HG03575 (cell line): Measurements from ENCODE around the gene CEP112.

Experiments
- ATAC-seq: cut with Tn5 transposase; IDR thresholded peaks from one replicate; pipeline ENCODE4 v1.9.1; 2021; ENCODE audit not compliant: unreplicated experiment, insufficient number of reproducible peaks, low FRiP score; ENCODE audit errors: extremely low read depth

Gene CEP112

DNA sequence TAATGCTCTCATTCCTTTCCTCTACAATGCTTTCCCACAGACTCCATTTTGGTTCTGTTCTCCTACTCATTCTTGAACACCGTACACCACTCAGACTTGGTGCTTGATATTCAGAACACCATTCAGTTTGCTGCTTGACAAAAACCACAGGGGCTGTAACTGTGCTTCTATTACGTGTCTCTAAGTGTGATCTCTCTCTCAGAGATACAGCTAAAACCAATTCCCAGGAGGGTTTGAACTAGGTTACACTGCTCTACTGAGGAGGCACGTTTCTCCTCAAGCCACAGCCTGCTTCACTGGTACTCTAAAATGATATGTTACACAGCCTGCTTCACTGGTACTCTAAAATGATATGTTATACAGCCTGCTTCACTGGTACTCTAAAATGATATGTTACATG, 175.7 kb downstream of the CEP112 start:
- no peak for ATAC-seq

DNA sequence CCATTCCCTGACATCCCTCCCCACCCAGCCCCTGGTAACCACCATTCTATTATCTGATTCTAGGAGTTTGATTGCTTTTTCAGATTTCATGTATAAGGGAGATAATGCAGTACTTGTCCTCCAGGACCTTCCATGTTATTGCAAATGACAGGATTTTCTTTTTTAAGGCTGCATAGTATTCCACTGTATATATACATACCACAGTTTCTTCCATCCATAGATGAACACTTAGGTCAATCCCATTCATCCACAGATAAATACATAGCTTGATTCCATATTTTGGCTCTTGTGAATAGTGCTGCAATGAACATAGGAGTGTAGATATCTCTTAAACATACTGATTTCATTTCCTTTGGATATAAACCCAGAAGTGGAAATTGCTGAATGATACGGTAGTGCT, 183.3 kb downstream of the CEP112 start:
- no peak for ATAC-seq

DNA sequence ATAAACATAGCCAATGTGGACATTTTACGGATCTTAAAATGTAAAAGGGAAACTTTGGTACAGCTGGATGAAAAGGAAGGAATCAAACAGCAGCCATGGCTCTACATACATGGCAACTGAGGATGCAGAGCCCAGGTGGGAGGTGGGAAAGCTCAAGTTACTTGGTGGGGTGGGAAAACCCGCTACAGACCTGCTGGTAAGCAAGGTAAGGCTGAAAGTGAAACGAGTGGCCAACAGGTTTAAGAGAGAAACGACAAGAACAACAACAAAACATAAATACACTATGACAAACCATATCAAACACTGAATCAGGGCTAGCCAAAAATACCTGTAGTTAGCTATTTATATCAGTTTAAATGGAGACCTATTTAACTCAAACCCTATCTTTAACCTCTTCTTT, 185.3 kb downstream of the CEP112 start:
- no peak for ATAC-seq

DNA sequence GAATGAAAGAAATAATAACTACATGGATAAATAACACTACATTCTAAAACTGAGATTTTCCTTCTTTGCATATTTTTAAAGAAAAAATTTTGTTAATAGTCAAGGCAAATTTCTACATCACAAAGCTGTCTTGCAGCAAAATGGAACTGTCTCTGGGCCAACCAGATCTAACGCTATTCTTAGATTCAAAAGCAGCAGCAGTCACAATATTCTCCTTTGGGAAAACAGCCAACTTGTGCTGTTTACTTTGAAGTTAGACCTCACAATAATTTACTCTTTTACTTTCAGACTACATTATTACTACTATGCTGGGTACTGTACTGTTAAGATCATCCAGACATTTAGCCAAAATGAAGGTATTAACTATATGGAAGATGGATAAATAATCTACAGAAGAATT, 189.1 kb downstream of the CEP112 start:
- ATAC-seq: no peak

DNA sequence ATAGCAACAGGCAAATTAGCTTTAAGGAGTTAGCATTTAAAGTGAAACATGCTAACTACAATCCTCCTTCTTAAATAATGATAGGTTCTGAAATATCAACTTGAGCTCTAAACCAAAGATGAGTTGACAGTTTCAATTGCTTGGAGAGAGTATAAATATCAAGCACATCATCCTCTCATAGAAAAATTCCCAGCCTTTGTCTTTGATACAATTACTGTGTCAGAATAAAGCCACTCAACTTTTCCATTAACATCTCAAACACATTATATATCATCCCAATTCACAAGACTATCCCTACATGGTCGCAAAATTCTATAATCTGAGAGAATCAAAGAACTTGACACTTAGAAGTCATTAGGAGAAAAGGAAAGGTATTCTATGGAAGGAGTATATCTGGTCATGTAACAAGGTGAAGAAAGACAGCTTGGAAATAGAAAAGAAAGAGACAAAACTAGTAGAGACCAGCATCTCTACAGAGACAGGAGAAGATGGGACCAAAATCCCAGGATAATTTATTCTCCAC, 189.8 kb downstream of the CEP112 start:
- no peak for ATAC-seq

DNA sequence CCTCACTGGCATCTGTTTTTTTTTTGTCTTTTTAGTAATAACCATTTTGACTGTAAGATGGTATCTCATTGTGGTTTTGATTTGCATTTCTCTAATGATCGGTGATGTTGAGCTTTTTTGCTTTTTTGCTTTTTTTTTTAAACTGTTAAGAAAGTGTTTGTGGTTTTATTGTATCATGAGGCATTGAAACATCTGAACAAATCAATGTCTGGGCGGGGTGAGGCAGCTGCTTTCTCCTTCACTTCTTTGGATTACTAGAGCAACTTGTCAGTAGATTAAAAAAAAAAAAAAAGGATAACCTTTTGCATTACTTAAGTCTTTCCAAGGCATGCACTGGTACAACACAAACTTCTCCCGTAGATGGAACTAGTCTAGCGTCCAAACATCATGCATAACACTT, 191.7 kb downstream of the CEP112 start:
- ATAC-seq: no peak

DNA sequence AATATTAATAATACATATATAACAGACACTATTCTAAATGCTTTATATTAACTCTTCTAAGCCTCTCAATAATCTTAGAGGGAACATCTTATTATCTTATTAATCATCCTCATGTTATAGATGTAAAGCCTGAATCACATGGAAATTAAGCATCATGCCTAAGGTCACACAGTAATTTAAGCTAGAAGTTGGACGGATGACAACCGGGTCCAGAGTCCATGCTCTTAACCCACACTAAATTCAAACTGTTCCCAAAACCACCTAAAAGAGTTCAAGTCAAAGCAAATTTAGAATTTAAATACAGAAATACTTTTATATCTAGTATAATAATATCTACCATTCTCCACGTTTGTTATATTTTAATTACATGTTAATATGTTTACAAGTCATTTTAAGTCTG, 193.3 kb downstream of the CEP112 start:
- no peak for ATAC-seq

DNA sequence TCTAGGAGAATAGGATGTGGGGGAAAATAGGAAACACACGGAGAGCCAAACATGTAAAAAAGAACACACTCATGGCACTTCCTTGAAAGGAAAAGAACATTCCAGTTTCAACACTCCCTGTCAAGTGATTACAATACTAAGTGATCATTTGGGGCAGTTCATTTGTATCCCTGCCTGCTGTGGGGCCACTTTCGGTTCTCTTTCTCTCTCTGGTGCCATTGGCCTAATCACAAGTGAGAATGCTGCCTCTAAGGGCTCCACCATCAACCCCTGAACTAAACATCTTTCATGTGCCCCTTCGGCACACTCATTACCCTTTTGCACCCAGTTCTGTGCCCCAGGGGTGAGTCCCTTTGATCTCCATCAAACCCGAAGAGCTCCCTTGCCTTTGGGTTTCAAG, 197.3 kb downstream of the CEP112 start:
- ATAC-seq: no peak

DNA sequence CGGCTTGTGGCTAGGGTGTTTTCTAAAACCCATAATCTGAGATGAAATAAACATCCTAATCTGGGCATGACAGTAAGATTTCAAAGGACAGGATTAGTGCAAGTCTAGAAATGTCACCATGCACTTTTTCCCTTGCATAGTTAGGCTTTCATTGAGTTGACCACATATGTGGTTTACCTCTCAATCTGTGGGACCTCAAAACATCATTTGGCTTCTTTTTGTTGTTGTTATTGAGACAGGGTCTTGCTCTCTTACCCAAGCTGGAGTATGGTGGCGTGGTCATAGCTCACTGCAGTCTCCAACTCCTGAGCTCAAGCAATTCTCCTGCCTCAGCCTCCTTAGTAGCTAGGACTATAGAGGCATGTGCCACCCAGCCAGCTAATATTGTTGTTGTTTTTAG, 197.8 kb downstream of the CEP112 start:
- no peak for ATAC-seq

DNA sequence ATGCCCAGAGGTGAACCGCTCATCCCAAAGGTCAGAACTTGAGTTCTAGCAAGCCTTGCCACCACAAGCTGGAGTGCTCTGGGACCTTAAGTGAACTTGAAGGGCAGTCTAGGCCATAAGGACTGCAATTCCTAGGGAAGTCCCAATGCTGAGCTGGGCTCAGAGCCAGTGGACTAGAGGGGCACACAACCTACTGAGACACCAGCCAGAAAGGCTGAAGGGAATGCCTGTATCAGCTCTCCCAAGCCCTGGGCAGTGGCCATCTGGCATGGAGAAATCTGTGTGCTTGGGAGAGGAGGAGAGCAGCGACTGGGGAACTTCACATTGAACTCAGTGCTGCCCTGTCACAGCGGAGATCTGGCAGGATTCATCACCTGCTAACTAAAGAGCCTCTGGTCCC, 201.3 kb downstream of the CEP112 start:
- no peak for ATAC-seq

DNA sequence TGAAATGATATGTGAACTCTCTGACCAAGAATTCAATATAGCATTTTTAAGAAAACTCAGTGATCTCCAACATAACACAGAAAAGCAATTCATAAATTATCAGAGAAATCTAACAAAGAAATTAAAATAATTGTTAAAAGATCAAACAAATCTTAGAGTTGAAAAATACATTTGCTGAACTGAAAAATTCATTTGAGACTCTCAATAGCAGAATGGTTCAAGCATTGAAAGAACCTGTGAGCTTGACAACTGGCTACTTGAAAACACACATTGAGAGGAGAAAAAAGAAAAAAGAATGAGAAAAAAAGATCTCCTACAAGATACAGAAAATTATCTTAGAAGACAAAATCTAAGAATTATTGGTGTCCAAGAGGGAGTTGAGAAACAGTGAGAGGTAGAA, 203.5 kb downstream of the CEP112 start:
- no peak for ATAC-seq

DNA sequence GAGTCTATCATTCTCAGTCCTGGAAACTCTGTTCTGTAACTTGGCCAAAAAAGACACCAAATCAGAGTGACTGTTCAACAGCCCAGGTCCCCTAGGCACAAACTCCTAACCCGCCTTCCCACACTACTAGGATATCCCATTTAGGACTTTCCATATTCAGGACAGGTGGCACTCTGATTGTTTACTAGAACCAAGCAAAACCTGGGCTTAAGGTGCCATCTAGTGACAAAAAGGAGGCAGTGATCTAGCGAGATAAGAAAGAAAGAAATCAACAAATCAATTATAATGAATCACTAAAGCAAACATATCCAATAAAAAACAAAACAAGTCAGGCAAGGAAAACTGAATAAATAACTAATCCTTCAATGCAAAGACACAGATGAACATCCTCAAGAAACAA, 203.9 kb downstream of the CEP112 start:
- ATAC-seq: no peak

DNA sequence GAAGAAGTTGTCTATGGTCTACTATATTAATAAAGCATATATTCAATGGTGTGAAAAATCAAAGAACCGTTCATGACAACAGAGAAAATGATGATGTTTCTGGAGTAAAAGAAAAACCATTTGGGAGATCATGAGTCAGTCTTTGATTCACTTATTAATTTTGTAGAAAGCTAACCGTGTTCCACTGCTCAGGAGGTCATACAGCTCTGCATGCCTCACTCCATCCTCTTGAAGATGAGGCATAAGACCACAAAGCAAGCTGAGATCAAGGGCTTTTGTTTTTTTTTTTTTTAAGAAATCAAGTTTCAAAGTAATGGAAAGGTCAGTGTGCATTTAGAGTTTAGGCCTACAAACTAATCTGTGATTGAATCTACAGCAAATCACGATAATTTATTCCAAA, 206.4 kb downstream of the CEP112 start:
- ATAC-seq: no peak

DNA sequence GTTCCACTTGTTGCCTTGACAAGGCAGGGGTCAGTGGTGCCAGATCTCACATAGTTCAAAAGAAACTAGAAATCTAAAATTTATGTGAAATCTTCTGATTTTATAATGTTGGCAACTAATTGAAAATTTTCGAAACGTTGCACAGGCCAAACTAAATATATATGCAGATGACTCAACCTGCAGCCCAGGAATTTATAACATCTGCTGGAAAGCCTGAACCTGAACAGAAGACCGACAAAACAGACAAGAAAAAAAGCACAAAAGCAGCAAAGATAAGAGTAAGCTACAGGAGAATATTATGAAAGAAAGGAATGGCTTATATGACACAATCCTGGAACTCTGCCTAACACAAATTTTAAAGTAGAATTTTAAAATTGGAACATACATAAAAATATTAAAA, 207.6 kb downstream of the CEP112 start:
- ATAC-seq: no peak

DNA sequence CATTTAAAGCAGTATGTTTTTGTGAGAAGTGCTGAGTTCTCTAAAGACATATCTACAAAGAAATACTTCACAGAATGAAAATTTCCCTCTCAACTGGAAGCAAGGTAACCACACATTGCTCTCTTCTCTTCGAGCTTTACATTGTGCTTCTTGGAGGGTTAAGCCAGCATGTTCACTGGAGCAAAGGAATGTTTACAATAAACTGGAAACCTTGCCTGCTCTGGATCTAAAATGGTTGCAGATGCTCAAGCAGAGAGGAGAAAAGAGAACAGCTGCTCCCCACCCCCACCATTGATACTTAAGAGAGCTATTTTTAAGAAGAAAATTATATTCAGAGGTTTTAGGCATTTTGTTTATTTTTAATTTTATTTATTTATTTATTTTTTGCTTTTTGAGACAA, 213.1 kb downstream of the CEP112 start:
- ATAC-seq: no peak

DNA sequence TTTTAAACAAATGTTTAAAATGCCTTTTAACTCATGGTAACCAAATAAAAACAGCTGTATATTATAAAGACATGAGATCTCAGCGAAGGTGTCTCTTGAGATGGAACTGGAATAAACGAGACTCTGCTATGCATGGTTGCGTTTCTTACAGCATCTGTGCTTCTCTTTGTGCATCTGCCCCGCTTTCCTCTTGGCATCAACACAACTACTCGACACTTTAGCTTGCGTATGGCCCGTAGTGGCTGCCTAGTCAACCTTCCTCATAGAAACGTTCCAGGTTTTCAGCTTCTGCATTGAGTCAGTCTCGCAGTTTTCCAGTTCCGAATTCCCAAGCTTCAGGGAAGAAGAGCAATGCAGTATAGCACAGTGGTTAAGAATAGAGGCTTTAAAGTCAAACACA, 214.9 kb downstream of the CEP112 start:
- no peak for ATAC-seq

DNA sequence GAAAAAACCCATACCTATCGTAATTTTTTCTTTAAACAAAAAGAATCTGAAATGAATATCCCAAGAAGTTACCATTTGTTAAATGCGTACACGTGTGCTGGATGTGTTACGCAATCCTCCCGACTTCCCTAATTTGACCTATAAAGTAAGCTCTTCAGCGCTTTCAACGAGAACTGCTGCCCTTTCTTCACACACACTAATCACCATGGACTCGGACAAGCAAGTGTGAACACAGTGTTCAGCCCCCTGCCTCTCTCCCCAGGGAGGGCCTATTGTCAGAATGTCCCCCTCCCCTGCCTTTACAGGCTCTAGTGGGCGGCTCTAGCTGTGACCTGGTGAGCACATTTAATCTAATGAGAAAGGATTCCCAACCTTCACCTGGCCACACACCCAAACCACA, 216.1 kb downstream of the CEP112 start:
- ATAC-seq: no peak

DNA sequence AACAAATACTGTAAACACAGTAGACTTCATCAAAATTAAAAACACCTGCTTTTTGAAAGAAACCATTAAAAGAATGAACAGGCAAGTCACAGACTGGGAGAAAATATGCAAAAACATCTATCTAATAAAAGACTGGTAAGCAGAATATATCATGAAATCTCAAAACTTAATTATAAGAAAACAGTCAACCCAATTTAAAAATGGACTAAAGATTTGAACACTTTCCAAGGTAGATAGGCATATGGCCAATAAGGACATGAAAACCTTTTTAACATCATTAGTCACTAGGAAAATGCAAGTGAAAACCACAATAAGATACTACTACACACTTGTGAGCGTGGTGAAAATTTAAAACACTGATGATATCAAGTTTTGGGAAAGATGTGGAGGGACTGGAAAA, 218.7 kb downstream of the CEP112 start:
- ATAC-seq: no peak

DNA sequence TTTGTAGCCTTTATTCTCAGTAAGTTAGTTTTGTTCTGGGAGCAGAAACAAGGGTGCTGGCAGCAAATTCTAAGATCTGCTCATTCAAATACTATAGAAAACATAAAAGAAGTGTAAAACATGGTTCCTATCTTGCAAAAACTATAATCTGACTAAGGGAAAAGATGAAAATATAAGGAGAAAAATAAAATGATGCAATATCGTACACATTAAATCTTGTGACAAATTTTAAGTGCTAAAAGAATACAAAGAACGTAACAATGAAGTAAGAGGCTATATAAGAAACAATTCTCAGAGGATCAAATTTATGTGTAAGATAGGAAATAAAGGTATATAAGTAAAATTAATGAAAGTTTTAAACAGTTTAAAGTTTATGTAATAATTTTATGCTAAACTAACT, 224.6 kb downstream of the CEP112 start:
- ATAC-seq: no peak

DNA sequence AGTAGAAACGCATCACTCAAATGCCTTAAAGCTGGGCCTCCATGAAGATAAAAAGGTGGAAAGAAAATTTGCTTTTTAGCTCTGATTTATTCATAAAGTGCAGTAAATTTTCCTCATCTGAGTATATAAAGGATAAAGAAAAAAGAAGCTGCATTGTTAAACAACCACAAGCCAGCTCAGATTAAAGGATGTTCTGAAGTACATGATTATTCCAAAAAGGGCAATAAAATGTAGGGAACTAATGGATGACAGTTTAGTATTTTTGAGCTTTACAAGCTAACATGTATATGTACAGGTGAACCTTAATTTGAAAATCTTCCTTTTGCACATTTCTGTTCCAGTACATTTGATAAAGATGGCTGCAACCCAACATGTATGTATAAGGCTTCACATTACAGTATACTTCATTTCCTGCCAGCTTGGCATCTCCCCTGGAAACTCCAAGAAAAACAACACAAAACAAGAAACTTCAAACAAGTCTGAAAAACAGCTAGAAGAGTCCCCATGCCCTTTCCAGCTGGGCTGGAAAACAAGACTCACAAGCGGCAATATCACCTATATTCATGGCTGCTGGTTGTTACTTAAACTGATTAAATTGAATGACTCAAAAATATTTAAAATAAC, 225.7 kb downstream of the CEP112 start:
- no peak for ATAC-seq

DNA sequence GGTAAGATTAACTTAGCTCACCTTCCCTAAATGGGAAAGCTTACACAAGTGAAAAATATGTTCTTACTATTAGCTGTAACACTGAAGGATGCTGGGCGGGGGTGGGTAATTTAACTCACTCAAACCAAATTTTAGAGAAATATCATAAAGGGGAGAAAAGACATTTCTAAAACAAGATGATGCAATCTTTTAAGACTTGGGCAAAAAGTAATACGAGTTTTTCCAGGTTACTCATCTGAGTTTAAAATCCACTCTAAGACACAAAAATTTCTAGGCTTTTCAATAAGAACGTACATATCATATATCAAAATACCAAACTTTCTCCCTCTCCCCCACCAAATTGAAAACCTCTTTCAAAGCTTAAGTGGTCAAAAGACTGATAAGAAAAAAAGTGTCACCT, 228.8 kb downstream of the CEP112 start:
- no peak for ATAC-seq
